ENCODE results near the gene AGMAT. TPM values are rescaled to one million over a fixed set of nuclear protein-coding genes. Genes with fewer than 3 reads are reported as not detected.

Gene AGMAT
- total and polyA plus RNA-seq, 2 donors (not counting 1 experiment from before 2014, with no cell fraction given), result 3.5 to 3.7 TPM

- POLR2A ChIA-PET, result no interaction called here
- Histone ChIP-seq H3K4me3 (ENCODE audit: control extremely low read depth in 1 of 5, extremely low read depth in 1 of 5, insufficient read depth in 1 of 5, low read depth in 2 of 5, low read length in 4 of 5) (no peak overlapping the region), H3K4me2 (replicated peaks; ENCODE audit: low read depth, low read length, poor library complexity, severe bottlenecking) (no peak overlapping the region), H4K20me1 (ENCODE audit: control insufficient read depth, insufficient read depth, low read length, poor library complexity, severe bottlenecking) (peaks cover 10% of the 10 kb centered on the region), H3K79me2 (ENCODE audit: control insufficient read depth, insufficient read depth, low read length) (peaks cover 21% of the 10 kb centered on the region), H3K9ac (ENCODE audit: low read length) (no peak overlapping the region), H3K27me3 (replicated peaks in 1 of 4; ENCODE audit: control extremely low read depth in 1 of 4, control insufficient read depth in 3 of 4, insufficient read depth in 4 of 4, low read length in 3 of 4) (no peaks in the 10 kb centered on the region), H3K36me3 (replicated peaks in 1 of 2; ENCODE audit: control extremely low read depth in 1 of 2, control insufficient read depth in 1 of 2, extremely low read depth in 1 of 2, insufficient read depth in 2 of 2, low read length in 1 of 2) (peaks cover 1 to 76% of the 10 kb centered on the region in 2 experiments), H2AFZ (ENCODE audit: insufficient read depth, low read depth, low read length, poor library complexity, severe bottlenecking) (no peak overlapping the region), H3K4me1 (ENCODE audit: control insufficient read depth in 2 of 2, insufficient read depth in 2 of 2, low read length in 2 of 2) (no peaks in the 10 kb centered on the region), H3K27ac (ENCODE audit: low read length in 2 of 2) (no peak overlapping the region), H3K9me3 (ENCODE audit: control extremely low read depth in 1 of 3, control insufficient read depth in 2 of 3, insufficient read depth in 1 of 3, low read length in 2 of 3) (no peaks in the 10 kb centered on the region)
- no peak overlapping the region for H3K27ac Mint-ChIP-seq
- ATAC-seq (ENCODE audit: low read depth) (no peak), DNase-seq (no peak)
- CTCF ChIA-PET, result no interaction called here
- H3K9me3 Mint-ChIP-seq (ENCODE audit: insufficient read depth), result no peaks in the 10 kb centered on the region
- peaks cover 2% of the 10 kb centered on the region for H3K4me1 Mint-ChIP-seq
- H3K4me3 Mint-ChIP-seq, result no peak overlapping the region
- WGBS (ENCODE audit: insufficient coverage), result 94% methylated on average over 7 of the region's 8 CpGs
- intact Hi-C loops (cut with micrococcal nuclease), result no loop called here
- TF ChIP-seq CTCF (IDR thresholded peaks at IDR 0.05) (no peak), EZH2 (IDR thresholded peaks at IDR 0.05; ENCODE audit: borderline replicate concordance, insufficient read depth, low read depth, low read length, poor library complexity, severe bottlenecking) (no peak)
- no peaks in the 10 kb centered on the region for H3K27me3 Mint-ChIP-seq
These were observed 44.7 kb downstream of the AGMAT start for GRCh38 chr1:15540186-15540585.

- Histone ChIP-seq H3K36me3 (replicated peaks in 1 of 2; ENCODE audit: control extremely low read depth in 1 of 2, control insufficient read depth in 1 of 2, extremely low read depth in 1 of 2, insufficient read depth in 2 of 2, low read length in 1 of 2) (peaks cover 3 to 66% of the 10 kb centered on the region in 2 experiments), H2AFZ (ENCODE audit: insufficient read depth, low read depth, low read length, poor library complexity, severe bottlenecking) (no peak overlapping the region), H3K4me1 (ENCODE audit: control insufficient read depth in 2 of 2, insufficient read depth in 2 of 2, low read length in 2 of 2) (no peaks in the 10 kb centered on the region), H3K27me3 (replicated peaks in 1 of 4; ENCODE audit: control extremely low read depth in 1 of 4, control insufficient read depth in 3 of 4, insufficient read depth in 4 of 4, low read length in 3 of 4) (no peaks in the 10 kb centered on the region), H3K4me3 (ENCODE audit: control extremely low read depth in 1 of 5, extremely low read depth in 1 of 5, insufficient read depth in 1 of 5, low read depth in 2 of 5, low read length in 4 of 5) (no peak overlapping the region), H3K9me3 (ENCODE audit: control extremely low read depth in 1 of 3, control insufficient read depth in 2 of 3, insufficient read depth in 1 of 3, low read length in 2 of 3) (no peaks in the 10 kb centered on the region), H3K9ac (ENCODE audit: low read length) (no peak overlapping the region), H3K27ac (ENCODE audit: low read length in 2 of 2) (no peak overlapping the region), H4K20me1 (ENCODE audit: control insufficient read depth, insufficient read depth, low read length, poor library complexity, severe bottlenecking) (peaks cover 10% of the 10 kb centered on the region), H3K4me2 (replicated peaks; ENCODE audit: low read depth, low read length, poor library complexity, severe bottlenecking) (no peak overlapping the region), H3K79me2 (ENCODE audit: control insufficient read depth, insufficient read depth, low read length) (peaks cover 21% of the 10 kb centered on the region)
- ATAC-seq (ENCODE audit: low read depth) (no peak), DNase-seq (no peak)
- Mint-ChIP-seq H3K27ac (no peak overlapping the region), H3K4me1 (peaks cover 2% of the 10 kb centered on the region), H3K27me3 (no peaks in the 10 kb centered on the region), H3K9me3 (ENCODE audit: insufficient read depth) (no peaks in the 10 kb centered on the region), H3K4me3 (no peak overlapping the region)
- ChIA-PET POLR2A (no interaction called here), CTCF (no interaction called here)
- WGBS (ENCODE audit: insufficient coverage), result 73% methylated on average over 2 of the region's 6 CpGs
- no peak for TF ChIP-seq CTCF (IDR thresholded peaks at IDR 0.05)
- TF ChIP-seq EZH2 (IDR thresholded peaks at IDR 0.05; ENCODE audit: borderline replicate concordance, insufficient read depth, low read depth, low read length, poor library complexity, severe bottlenecking), result no peak
- intact Hi-C loops (cut with micrococcal nuclease), result no loop called here
These were observed 46.1 kb downstream of the AGMAT start for GRCh38 chr1:15538771-15539170.

Data from B cell (primary cell).